Measurements from ENCODE around the gene IQCF5.

IQCF5 gene

GRCh38 chr3:51887620-51888019 is 12.2 kb upstream of the IQCF5 start:
- no peak for DNase-seq (ENCODE audit: low spot score)
- no peak for TF ChIP-seq CTCF (IDR thresholded peaks at IDR 0.05; ENCODE audit: extremely low read depth, insufficient read depth, missing control alignments)
- in situ Hi-C loops (cut with MboI; ENCODE audit: low pct_unique_long_range_greater_than_20kb, low sequenced_read_pairs, unreplicated experiment) = no loop called here

- in situ Hi-C loops (cut with MboI; ENCODE audit: low pct_unique_long_range_greater_than_20kb, low sequenced_read_pairs, unreplicated experiment) = no loop called here
- no peak for TF ChIP-seq CTCF (IDR thresholded peaks at IDR 0.05; ENCODE audit: extremely low read depth, insufficient read depth, missing control alignments)
- no peak for DNase-seq (ENCODE audit: low spot score)
These were observed 11.0 kb upstream of the IQCF5 start for GRCh38 chr3:51886447-51886846.

GRCh38 chr3:51879937-51880336 is 4.5 kb upstream of the IQCF5 start:
- in situ Hi-C loops (cut with MboI; ENCODE audit: low pct_unique_long_range_greater_than_20kb, low sequenced_read_pairs, unreplicated experiment) = no loop called here
- DNase-seq (ENCODE audit: low spot score) = no peak
- TF ChIP-seq CTCF (IDR thresholded peaks at IDR 0.05; ENCODE audit: extremely low read depth, insufficient read depth, missing control alignments) = no peak

- in situ Hi-C loops (cut with MboI; ENCODE audit: low pct_unique_long_range_greater_than_20kb, low sequenced_read_pairs, unreplicated experiment) = no loop called here
- TF ChIP-seq CTCF (IDR thresholded peaks at IDR 0.05; ENCODE audit: extremely low read depth, insufficient read depth, missing control alignments) = no peak
- no peak for DNase-seq (ENCODE audit: low spot score)
These were observed 785 bp upstream of the IQCF5 start for GRCh38 chr3:51876186-51876585.

GRCh38 chr3:51874889-51875288 is 512 bp downstream of the IQCF5 start:
- DNase-seq (ENCODE audit: low spot score) = no peak
- no peak for TF ChIP-seq CTCF (IDR thresholded peaks at IDR 0.05; ENCODE audit: extremely low read depth, insufficient read depth, missing control alignments)
- in situ Hi-C loops (cut with MboI; ENCODE audit: low pct_unique_long_range_greater_than_20kb, low sequenced_read_pairs, unreplicated experiment) = no loop called here

- no peak for DNase-seq (ENCODE audit: low spot score)
- in situ Hi-C loops (cut with MboI; ENCODE audit: low pct_unique_long_range_greater_than_20kb, low sequenced_read_pairs, unreplicated experiment) = no loop called here
- no peak for TF ChIP-seq CTCF (IDR thresholded peaks at IDR 0.05; ENCODE audit: extremely low read depth, insufficient read depth, missing control alignments)
These were observed 990 bp downstream of the IQCF5 start for GRCh38 chr3:51874411-51874810.

- DNase-seq (ENCODE audit: low spot score) = no peak
- TF ChIP-seq CTCF (IDR thresholded peaks at IDR 0.05; ENCODE audit: extremely low read depth, insufficient read depth, missing control alignments) = no peak
- in situ Hi-C loops (cut with MboI; ENCODE audit: low pct_unique_long_range_greater_than_20kb, low sequenced_read_pairs, unreplicated experiment) = no loop called here
These were observed 1.5 kb downstream of the IQCF5 start for GRCh38 chr3:51873876-51874275.

All from GM13977 (cell line).